ENCODE data around the gene NODAL.

Gene NODAL

DNA sequence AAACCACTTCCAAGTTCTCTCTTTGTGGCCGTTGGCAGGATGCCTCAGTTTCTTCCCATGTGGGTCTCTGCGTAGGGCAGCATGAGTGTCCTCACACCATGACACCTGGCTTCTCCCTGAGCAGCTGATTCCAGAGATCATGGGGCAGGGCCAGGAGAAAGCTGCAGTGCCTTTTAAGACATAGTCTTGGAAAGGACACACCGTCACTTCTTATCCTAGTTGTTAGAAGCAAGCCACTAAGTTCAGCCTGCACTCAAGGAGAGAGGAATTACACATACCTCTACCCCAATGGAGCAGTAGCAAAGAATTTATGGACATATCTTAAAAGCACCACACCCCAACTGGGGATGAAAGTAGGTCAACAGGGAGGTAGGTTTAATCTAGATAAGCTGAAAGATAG is 16.4 kb downstream of the NODAL start:
- Histone ChIP-seq H3K9me3 (ENCODE audit: control insufficient read depth, insufficient read depth, low read depth, low read length) (no peaks in the 10 kb centered on the region), H3K4me3 (ENCODE audit: low read depth, low read length) (no peak overlapping the region), H3K27ac (ENCODE audit: extremely low read depth, low read depth, low read length) (no peak overlapping the region), H3K36me3 (ENCODE audit: control insufficient read depth in 2 of 2, insufficient read depth in 1 of 2, low read length in 2 of 2) (peaks cover 50 to 94% of the 10 kb centered on the region in 2 experiments), H3K4me1 (ENCODE audit: control insufficient read depth, insufficient read depth, low read length) (no peaks in the 10 kb centered on the region)
- TF ChIP-seq SALL2 (tag by site-specific recombination; IDR thresholded peaks at IDR 0.05; ENCODE audit: borderline replicate concordance) (no peak), ZNF707 (tag by site-specific recombination; IDR thresholded peaks at IDR 0.05) (no peak), ZNF48 (tag by site-specific recombination; IDR thresholded peaks at IDR 0.05) (no peak), ZFP41 (tag by site-specific recombination; IDR thresholded peaks at IDR 0.05; ENCODE audit: borderline replicate concordance) (no peak), ZBTB48 (tag by site-specific recombination; IDR thresholded peaks at IDR 0.05) (no peak), ZNF670 (tag by site-specific recombination; IDR thresholded peaks at IDR 0.05; ENCODE audit: low read depth) (no peak), ZNF510 (tag by site-specific recombination; IDR thresholded peaks at IDR 0.05; ENCODE audit: insufficient replicate concordance) (no peak), ZNF555 (tag by site-specific recombination; conservative IDR thresholded peaks at IDR 0.05) (no peak), ZNF174 (tag by site-specific recombination; IDR thresholded peaks at IDR 0.05) (no peak), ATF2 (tag by site-specific recombination; IDR thresholded peaks at IDR 0.05; ENCODE audit: low read depth) (no peak), HOXD13 (CRISPR knock-in tag; IDR thresholded peaks at IDR 0.05; ENCODE audit: borderline replicate concordance) (no peak), ZNF157 (tag by site-specific recombination; IDR thresholded peaks at IDR 0.05) (no peak), ZNF561 (tag by site-specific recombination; IDR thresholded peaks at IDR 0.05; ENCODE audit: borderline replicate concordance) (no peak), ZNF645 (tag by site-specific recombination; IDR thresholded peaks at IDR 0.05) (no peak)
- TF ChIP-seq, protein P1, sequence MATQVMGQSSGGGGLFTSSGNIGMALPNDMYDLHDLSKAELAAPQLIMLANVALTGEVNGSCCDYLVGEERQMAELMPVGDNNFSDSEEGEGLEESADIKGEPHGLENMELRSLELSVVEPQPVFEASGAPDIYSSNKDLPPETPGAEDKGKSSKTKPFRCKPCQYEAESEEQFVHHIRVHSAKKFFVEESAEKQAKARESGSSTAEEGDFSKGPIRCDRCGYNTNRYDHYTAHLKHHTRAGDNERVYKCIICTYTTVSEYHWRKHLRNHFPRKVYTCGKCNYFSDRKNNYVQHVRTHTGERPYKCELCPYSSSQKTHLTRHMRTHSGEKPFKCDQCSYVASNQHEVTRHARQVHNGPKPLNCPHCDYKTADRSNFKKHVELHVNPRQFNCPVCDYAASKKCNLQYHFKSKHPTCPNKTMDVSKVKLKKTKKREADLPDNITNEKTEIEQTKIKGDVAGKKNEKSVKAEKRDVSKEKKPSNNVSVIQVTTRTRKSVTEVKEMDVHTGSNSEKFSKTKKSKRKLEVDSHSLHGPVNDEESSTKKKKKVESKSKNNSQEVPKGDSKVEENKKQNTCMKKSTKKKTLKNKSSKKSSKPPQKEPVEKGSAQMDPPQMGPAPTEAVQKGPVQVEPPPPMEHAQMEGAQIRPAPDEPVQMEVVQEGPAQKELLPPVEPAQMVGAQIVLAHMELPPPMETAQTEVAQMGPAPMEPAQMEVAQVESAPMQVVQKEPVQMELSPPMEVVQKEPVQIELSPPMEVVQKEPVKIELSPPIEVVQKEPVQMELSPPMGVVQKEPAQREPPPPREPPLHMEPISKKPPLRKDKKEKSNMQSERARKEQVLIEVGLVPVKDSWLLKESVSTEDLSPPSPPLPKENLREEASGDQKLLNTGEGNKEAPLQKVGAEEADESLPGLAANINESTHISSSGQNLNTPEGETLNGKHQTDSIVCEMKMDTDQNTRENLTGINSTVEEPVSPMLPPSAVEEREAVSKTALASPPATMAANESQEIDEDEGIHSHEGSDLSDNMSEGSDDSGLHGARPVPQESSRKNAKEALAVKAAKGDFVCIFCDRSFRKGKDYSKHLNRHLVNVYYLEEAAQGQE (tag by site-specific recombination; IDR thresholded peaks at IDR 0.05): no peak
- CTCF ChIA-PET: interaction anchor here (0.8 kb wide), 1 partner anchor 15 kb away, joined by 3 read pairs; no protein-coding TSS in a partner anchor
- POLR2A ChIA-PET: interaction anchor here (0.6 to 1.3 kb wide), 2 partner anchors 21 to 799 kb away, joined by 3 to 5 read pairs; partner anchors contain the start of gene EIF4EBP2

DNA sequence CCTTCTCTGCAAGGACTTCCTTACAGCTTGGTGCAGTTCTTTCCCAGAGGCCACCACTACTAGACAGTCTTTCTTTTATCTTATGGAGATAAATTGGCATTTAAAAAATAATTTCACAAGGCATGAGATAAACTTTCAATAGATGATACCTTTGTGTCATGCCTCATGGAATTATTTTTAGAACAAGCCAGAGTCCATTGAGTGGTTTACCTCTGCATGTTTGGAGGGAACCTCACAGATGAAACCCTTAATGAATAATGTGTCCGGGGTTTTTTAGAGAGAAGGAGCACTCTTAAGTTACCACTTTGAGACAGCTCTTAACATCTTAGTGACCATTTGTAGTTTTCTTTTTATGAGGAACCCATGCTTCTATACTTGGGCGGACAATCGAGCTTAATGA is 17.2 kb downstream of the NODAL start:
- Histone ChIP-seq H3K27ac (ENCODE audit: extremely low read depth, low read depth, low read length) (no peak overlapping the region), H3K4me1 (ENCODE audit: control insufficient read depth, insufficient read depth, low read length) (no peaks in the 10 kb centered on the region), H3K9me3 (ENCODE audit: control insufficient read depth, insufficient read depth, low read depth, low read length) (no peaks in the 10 kb centered on the region), H3K4me3 (ENCODE audit: low read depth, low read length) (no peak overlapping the region), H3K36me3 (ENCODE audit: control insufficient read depth in 2 of 2, insufficient read depth in 1 of 2, low read length in 2 of 2) (peaks cover 46 to 94% of the 10 kb centered on the region in 2 experiments)
- TF ChIP-seq ZNF223 (tag by site-specific recombination; IDR thresholded peaks at IDR 0.05) (no peak), ZNF548 (tag by site-specific recombination; IDR thresholded peaks at IDR 0.05) (no peak), ZNF174 (tag by site-specific recombination; IDR thresholded peaks at IDR 0.05) (no peak), ZFP69B (tag by site-specific recombination; IDR thresholded peaks at IDR 0.05) (no peak), ZNF121 (tag by site-specific recombination; IDR thresholded peaks at IDR 0.05) (no peak), ZNF366 (tag by site-specific recombination; conservative IDR thresholded peaks at IDR 0.05) (no peak), ZNF114 (tag by site-specific recombination; IDR thresholded peaks at IDR 0.05) (no peak)
- CTCF ChIA-PET: interaction anchor here (0.6 to 1.1 kb wide), 4 partner anchors 11 to 342 kb away, joined by 3 to 4 read pairs (median 4); no protein-coding TSS in a partner anchor
- POLR2A ChIA-PET: no interaction called here

Data from HEK293 (cell line).